ENCODE measurements around the gene ARMC9. TPM values are rescaled to one million over a fixed set of nuclear protein-coding genes. Genes with fewer than 3 reads are reported as not detected.
"Not testable (repeated sequence)": the region's sequence is repeated elsewhere in the genome, so short reads cannot be mapped to it uniquely, and the experiment has no call there.

ARMC9 gene
- total and polyA plus RNA-seq, 5 donors from 2014 or later = 0.11 to 0.92 (median 0.15) TPM; not detected in 2

DNA sequence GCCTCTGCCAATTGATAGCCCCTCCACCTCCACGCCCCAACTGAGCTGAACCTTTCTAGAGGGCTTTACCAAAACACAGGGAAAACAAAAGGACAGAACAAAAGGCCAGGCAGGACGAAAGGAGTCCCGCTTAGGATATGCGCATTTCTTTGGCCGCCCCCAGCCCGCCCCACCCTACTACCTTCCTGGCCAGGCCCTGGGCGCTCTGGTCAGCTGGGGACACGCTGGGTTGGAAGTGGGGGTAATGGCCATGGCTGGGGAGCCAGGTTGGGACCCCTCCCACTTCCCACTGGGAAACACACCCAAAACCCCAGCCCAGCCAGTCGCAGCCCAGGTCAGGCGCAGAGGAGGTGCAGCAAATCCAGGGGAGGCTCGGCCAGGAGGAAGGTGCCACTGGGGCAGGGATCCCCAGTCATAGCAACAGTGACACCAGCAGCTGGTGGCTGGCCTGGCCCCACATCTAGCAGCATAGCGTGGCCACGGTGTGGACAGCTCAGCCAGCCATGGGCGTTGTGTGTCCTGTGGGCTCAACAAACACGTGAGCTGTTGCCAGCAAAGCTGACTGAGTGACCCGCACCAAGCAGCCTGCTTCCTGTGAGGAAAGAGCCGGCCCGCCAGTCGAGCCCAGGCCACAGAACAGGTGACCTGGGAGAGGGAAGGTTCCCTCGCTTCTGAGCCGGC lies 172.5 kb downstream of the ARMC9 start:
- H3K4me1 Mint-ChIP-seq = no peaks in the 10 kb centered on the region
- no peaks in the 10 kb centered on the region for H3K36me3 ChIP-seq (ENCODE audit: control insufficient read depth, insufficient read depth, low read length)
- no peak for DNase-seq

GRCh38 chr2:231371430-231372054 lies 173.1 kb downstream of the ARMC9 start:
- Mint-ChIP-seq H3K36me3 (no peaks in the 10 kb centered on the region), H3K9me3 (no peaks in the 10 kb centered on the region), H3K27ac (no peak overlapping the region), H3K27me3 (peaks cover 1% of the 10 kb centered on the region), H3K4me3 (no peak overlapping the region), H3K4me1 (no peaks in the 10 kb centered on the region)
- H3K9me3 ChIP-seq (ENCODE audit: control insufficient read depth in 2 of 2, low read length in 2 of 2) = no peaks in the 10 kb centered on the region
- DNase-seq = no peak
- ATAC-seq (ENCODE audit: low read depth in 2 of 2) = no peak
- no peak overlapping the region for H3K4me3 ChIP-seq (ENCODE audit: low read depth, low read length)
- no peak overlapping the region for H3K27ac ChIP-seq (ENCODE audit: insufficient read depth, low read length, poor library complexity, severe bottlenecking)
- H3K4me1 ChIP-seq (ENCODE audit: control insufficient read depth, insufficient read depth, low read length, poor library complexity, severe bottlenecking) = no peaks in the 10 kb centered on the region
- no peaks in the 10 kb centered on the region for H3K36me3 ChIP-seq (ENCODE audit: control insufficient read depth, insufficient read depth, low read length)
- no peaks in the 10 kb centered on the region for H3K27me3 ChIP-seq (ENCODE audit: control insufficient read depth, insufficient read depth, low read length)

More for the DNA sequence above, 172.5 kb downstream of the ARMC9 start:
- Histone ChIP-seq H3K27me3 (ENCODE audit: control insufficient read depth, insufficient read depth, low read length) (no peaks in the 10 kb centered on the region), H3K4me3 (ENCODE audit: low read depth, low read length) (no peak overlapping the region), H3K27ac (ENCODE audit: insufficient read depth, low read length, poor library complexity, severe bottlenecking) (no peak overlapping the region), H3K9me3 (ENCODE audit: control insufficient read depth in 2 of 2, low read length in 2 of 2) (no peaks in the 10 kb centered on the region), H3K4me1 (ENCODE audit: control insufficient read depth, insufficient read depth, low read length, poor library complexity, severe bottlenecking) (no peaks in the 10 kb centered on the region)
- no peak overlapping the region for H3K4me3 Mint-ChIP-seq
- no peaks in the 10 kb centered on the region for H3K27me3 Mint-ChIP-seq
- H3K27ac Mint-ChIP-seq = no peak overlapping the region
- no peak for ATAC-seq (ENCODE audit: low read depth in 2 of 2)
- H3K9me3 Mint-ChIP-seq = no peaks in the 10 kb centered on the region
- no peaks in the 10 kb centered on the region for H3K36me3 Mint-ChIP-seq

- no peaks in the 10 kb centered on the region for H3K4me1 ChIP-seq (ENCODE audit: control insufficient read depth, insufficient read depth, low read length, poor library complexity, severe bottlenecking)
- no peaks in the 10 kb centered on the region for H3K27me3 ChIP-seq (ENCODE audit: control insufficient read depth, insufficient read depth, low read length)
- H3K4me3 ChIP-seq (ENCODE audit: low read depth, low read length) = no peak overlapping the region
- DNase-seq (no peak), ATAC-seq (ENCODE audit: low read depth in 2 of 2) (no peak)
- Mint-ChIP-seq H3K27me3 (peaks cover 6% of the 10 kb centered on the region), H3K27ac (no peak overlapping the region), H3K4me1 (no peaks in the 10 kb centered on the region), H3K36me3 (no peaks in the 10 kb centered on the region), H3K9me3 (peaks cover 0 to 1% (median 0%) of the 10 kb centered on the region in 7 donors), H3K4me3 (no peak overlapping the region)
- H3K9me3 ChIP-seq (ENCODE audit: control insufficient read depth in 2 of 2, low read length in 2 of 2) = no peaks in the 10 kb centered on the region
- H3K27ac ChIP-seq (ENCODE audit: insufficient read depth, low read length, poor library complexity, severe bottlenecking) = no peak overlapping the region
- no peaks in the 10 kb centered on the region for H3K36me3 ChIP-seq (ENCODE audit: control insufficient read depth, insufficient read depth, low read length)
These were observed 173.9 kb downstream of the ARMC9 start for GRCh38 chr2:231372326-231372725.

DNA sequence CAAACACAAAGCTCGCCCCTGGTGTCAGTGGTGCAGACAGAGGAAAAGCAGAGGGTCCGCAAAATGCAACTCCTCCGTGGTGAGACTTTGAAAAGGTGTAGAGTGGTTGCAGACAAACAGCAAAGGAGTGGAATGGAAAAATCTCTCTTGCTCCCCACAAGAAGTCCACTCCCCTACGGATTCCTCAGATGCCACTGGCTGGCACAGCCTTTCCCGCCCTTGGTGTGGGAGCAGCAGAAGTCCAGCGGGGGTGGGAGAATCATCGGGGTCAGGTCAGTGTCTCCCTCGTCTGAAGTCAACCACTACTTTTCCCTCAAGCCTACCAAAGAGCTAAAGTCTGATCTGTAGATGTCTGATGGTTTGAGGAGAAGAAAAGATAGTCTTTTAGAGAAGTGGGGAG lies 174.8 kb downstream of the ARMC9 start:
- no peaks in the 10 kb centered on the region for H3K36me3 Mint-ChIP-seq
- no peaks in the 10 kb centered on the region for H3K36me3 ChIP-seq (ENCODE audit: control insufficient read depth, insufficient read depth, low read length)
- peaks cover 0 to 3% (median 0%) of the 10 kb centered on the region in 7 donors for H3K9me3 Mint-ChIP-seq
- no peak overlapping the region for H3K27ac ChIP-seq (ENCODE audit: insufficient read depth, low read length, poor library complexity, severe bottlenecking)
- H3K27ac Mint-ChIP-seq = peak overlapping the region in 1 of 3 donors; percentile 71
- no peaks in the 10 kb centered on the region for H3K4me1 Mint-ChIP-seq
- no peaks in the 10 kb centered on the region for H3K4me1 ChIP-seq (ENCODE audit: control insufficient read depth, insufficient read depth, low read length, poor library complexity, severe bottlenecking)
- no peak overlapping the region for H3K4me3 Mint-ChIP-seq
- no peak overlapping the region for H3K4me3 ChIP-seq (ENCODE audit: low read depth, low read length)
- H3K27me3 ChIP-seq (ENCODE audit: control insufficient read depth, insufficient read depth, low read length) = no peaks in the 10 kb centered on the region
- no peak for DNase-seq
- no peak for ATAC-seq (ENCODE audit: low read depth in 2 of 2)
- no peaks in the 10 kb centered on the region for H3K9me3 ChIP-seq (ENCODE audit: control insufficient read depth in 2 of 2, low read length in 2 of 2)
- H3K27me3 Mint-ChIP-seq = peaks cover 6% of the 10 kb centered on the region

GRCh38 chr2:231373786-231374349 lies 175.4 kb downstream of the ARMC9 start:
- Mint-ChIP-seq H3K9me3 (peaks cover 0 to 3% (median 0%) of the 10 kb centered on the region in 7 donors), H3K4me1 (no peaks in the 10 kb centered on the region), H3K4me3 (no peak overlapping the region), H3K27ac (no peak overlapping the region), H3K36me3 (no peaks in the 10 kb centered on the region), H3K27me3 (peaks cover 11% of the 10 kb centered on the region)
- H3K27ac ChIP-seq (ENCODE audit: insufficient read depth, low read length, poor library complexity, severe bottlenecking) = no peak overlapping the region
- ATAC-seq (ENCODE audit: low read depth in 2 of 2) (no peak), DNase-seq (no peak)
- H3K4me3 ChIP-seq (ENCODE audit: low read depth, low read length) = no peak overlapping the region
- H3K4me1 ChIP-seq (ENCODE audit: control insufficient read depth, insufficient read depth, low read length, poor library complexity, severe bottlenecking) = no peaks in the 10 kb centered on the region
- no peaks in the 10 kb centered on the region for H3K9me3 ChIP-seq (ENCODE audit: control insufficient read depth in 2 of 2, low read length in 2 of 2)
- H3K27me3 ChIP-seq (ENCODE audit: control insufficient read depth, insufficient read depth, low read length) = no peaks in the 10 kb centered on the region
- no peaks in the 10 kb centered on the region for H3K36me3 ChIP-seq (ENCODE audit: control insufficient read depth, insufficient read depth, low read length)

DNA sequence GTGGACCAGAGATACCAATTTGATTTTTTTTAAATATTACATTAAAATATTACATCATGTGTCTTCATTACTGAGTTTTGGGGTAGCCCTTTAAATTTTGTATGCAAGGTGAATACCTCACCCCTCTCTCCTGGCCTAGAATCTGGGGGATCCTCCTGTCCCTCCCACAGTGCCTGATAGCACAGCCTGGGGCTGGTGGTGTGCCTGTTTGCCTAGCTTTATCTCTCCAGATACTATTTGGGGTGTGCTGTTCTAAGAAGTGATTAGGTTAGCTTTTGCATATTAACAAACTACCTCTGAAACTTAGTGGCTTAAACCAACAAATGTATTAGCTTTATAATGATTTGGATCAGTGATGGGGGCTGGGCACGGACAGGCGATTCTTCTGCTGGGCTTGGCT lies 176.3 kb downstream of the ARMC9 start:
- Mint-ChIP-seq H3K36me3 (no peaks in the 10 kb centered on the region), H3K4me1 (no peaks in the 10 kb centered on the region), H3K27me3 (peaks cover 14% of the 10 kb centered on the region), H3K9me3 (peaks cover 0 to 3% (median 0%) of the 10 kb centered on the region in 7 donors), H3K4me3 (no peak overlapping the region), H3K27ac (peak overlapping the region in 1 of 3 donors; percentile 48)
- DNase-seq = no peak
- H3K27me3 ChIP-seq (ENCODE audit: control insufficient read depth, insufficient read depth, low read length) = no peaks in the 10 kb centered on the region
- no peak overlapping the region for H3K27ac ChIP-seq (ENCODE audit: insufficient read depth, low read length, poor library complexity, severe bottlenecking)
- no peaks in the 10 kb centered on the region for H3K9me3 ChIP-seq (ENCODE audit: control insufficient read depth in 2 of 2, low read length in 2 of 2)
- no peaks in the 10 kb centered on the region for H3K4me1 ChIP-seq (ENCODE audit: control insufficient read depth, insufficient read depth, low read length, poor library complexity, severe bottlenecking)
- no peak overlapping the region for H3K4me3 ChIP-seq (ENCODE audit: low read depth, low read length)
- no peaks in the 10 kb centered on the region for H3K36me3 ChIP-seq (ENCODE audit: control insufficient read depth, insufficient read depth, low read length)
- no peak for ATAC-seq (ENCODE audit: low read depth in 2 of 2)

GRCh38 chr2:231375994-231376615 lies 177.7 kb downstream of the ARMC9 start:
- H3K9me3 ChIP-seq (ENCODE audit: control insufficient read depth in 2 of 2, low read length in 2 of 2); H3K4me1 ChIP-seq (ENCODE audit: control insufficient read depth, insufficient read depth, low read length, poor library complexity, severe bottlenecking); H3K4me3 ChIP-seq (ENCODE audit: low read depth, low read length); DNase-seq; H3K4me1 Mint-ChIP-seq; H3K27ac ChIP-seq (ENCODE audit: insufficient read depth, low read length, poor library complexity, severe bottlenecking); H3K36me3 ChIP-seq (ENCODE audit: control insufficient read depth, insufficient read depth, low read length); H3K27ac Mint-ChIP-seq; ATAC-seq (ENCODE audit: low read depth in 2 of 2); H3K9me3 Mint-ChIP-seq; H3K4me3 Mint-ChIP-seq; H3K36me3 Mint-ChIP-seq; H3K27me3 ChIP-seq (ENCODE audit: control insufficient read depth, insufficient read depth, low read length): not testable (repeated sequence)
- H3K27me3 Mint-ChIP-seq = peaks cover 14% of the 10 kb centered on the region

All from CD4-positive, CD25-positive, alpha-beta regulatory T cell (primary cell).